Pancreas (tissue), 10 donors: ENCODE data around the gene UGT1A8. TPM values are rescaled to one million over a fixed set of nuclear protein-coding genes. Genes with fewer than 3 reads are reported as not detected.
"Not testable (repeated sequence)": the region's sequence is repeated elsewhere in the genome, so short reads cannot be mapped to it uniquely, and the experiment has no call there.

Experiments used
- ATAC-seq, 4 donors: fragments of 200-7000 bp; cut with Tn5 transposase; one replicate each; pipeline versions ENCODE4 v1.8.0 to v1.9.1; 2020; ENCODE audit warnings: mild to moderate bottlenecking in 4 of 4, moderate library complexity in 4 of 4
- DNase-seq, 6 donors: peaks; one replicate each; pipeline ENCODE4 v3.0.0-alpha.2; 2020
- FAIRE-seq: peaks from 2 replicates; lab custom pipeline; 2012; peaks lifted over from hg19 to GRCh38; lab: Jason Lieb, UNC
- H3K27ac ChIP-seq, 4 donors: fragments of 200-600 bp; sonication (generic); 1 replicate in 3 of 4; 2 replicates in 1 of 4; pipeline versions ENCODE4 v1.5.0 to v1.8.0; 2020
- H3K27me3 ChIP-seq, 4 donors: fragments of 200-600 bp; one replicate each; pipeline ENCODE4 v1.8.0; 2021
- H3K36me3 ChIP-seq, 3 donors: fragments of 200-600 bp; sonication (generic) in 1 of 3; one replicate each; pipeline versions ENCODE4 v1.5.0 to v1.8.0; 2020 to 2021
- H3K4me1 ChIP-seq, 3 donors: fragments of 200-600 bp; one replicate each; pipeline ENCODE4 v1.8.0; 2021
- H3K4me3 ChIP-seq, 4 donors: fragments of 200-600 bp; sonication (generic) in 2 of 4; one replicate each; pipeline versions ENCODE4 v1.5.0 to v1.8.0; 2020 to 2021
- H3K9me3 ChIP-seq, 4 donors: fragments of 200-600 bp; one replicate each; pipeline ENCODE4 v1.8.0; 2021
- WGBS, 2 donors: extraction: QIAGEN DNeasy Blood & Tissue Kit; methylation state at CpG; one replicate each; pipeline ENCODE4 v1.1.7; 2013; 5-methylcytosine and 5-hydroxymethylcytosine counted together
- intact Hi-C, 3 donors: fragments of 100-400 bp; cut with DNase I; formaldehyde crosslinking; loops; one replicate each; pipeline versions ENCODE4 v1.11.1 to v1.14.2; 2022
- polyA plus RNA-seq, 2 donors: library from polyadenylated mRNA; stranded (reverse); fragments of 200-250 nt; gene quantifications; one replicate each; pipeline ENCODE4 v1.2.3, GENCODE V29; 2013
- total RNA-seq, 6 donors: library from RNA; stranded (reverse); fragmentation: NEBNext Ultra II Directional in 4 of 6; extraction: Animal tissue kit (Norgen Biotek cat#: 25700) in 4 of 6; gene quantifications; one replicate each; pipeline versions ENCODE4 v1.2.1 to v1.2.4, GENCODE V29; 2021 to 2023
- TF ChIP-seq, protein P1 (sequence below), 4 donors: fragments of 200-600 bp; sonication (generic) in 3 of 4; IDR thresholded peaks; one replicate each; pipeline versions ENCODE4 v1.5.0 to v1.8.0; 2021; ENCODE audit warnings: antibody characterized with exemption in 4 of 4
- donor health status: healthy with polysubstance abuse.
- donor health status: DM: no; HTN: no; CAD: no; lungs with moderate emphysema.
- donor health status: DM: no; HTN: no; CAD: no.
- donor health status: control.
- donor health status: control.
- donor health status: Bipolar disorder and iron deficiency.
- donor health status: DM: yes; HTN: yes; CAD: no.
- donor health status: DM: no; HTN: no; CAD: no.
- donor health status: DM: no; HTN: no; CAD: no.
- donor health status: DM: yes; HTN: yes; CAD: no.

UGT1A8 gene
- total and polyA plus RNA-seq, 8 donors: 0.12 TPM; not detected in 7

- intact Hi-C loops: no loop called here
Observed at GRCh38 chr2:233584210-233584609, 33.2 kb upstream of the UGT1A8 start.

DNA sequence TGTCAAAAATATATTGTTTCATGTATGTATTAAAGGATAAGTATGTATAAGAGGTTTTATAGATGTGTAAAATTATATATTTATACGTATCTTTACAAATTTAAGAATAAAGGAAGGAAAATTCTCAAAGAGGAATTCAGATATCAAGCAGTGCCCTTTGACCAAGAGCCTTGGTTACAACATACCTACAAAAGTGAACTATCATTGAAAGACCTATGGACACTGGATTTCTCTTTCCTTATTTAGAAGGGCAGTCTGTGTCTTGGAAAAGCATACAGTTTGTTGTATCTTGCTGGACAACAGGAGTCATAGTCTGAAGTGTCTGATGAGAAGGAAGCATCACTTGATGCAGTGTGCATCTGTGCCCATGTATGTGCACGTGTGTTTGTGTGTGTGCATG, 29.0 kb upstream of the UGT1A8 start:
- H3K4me3 ChIP-seq: no peak overlapping the region
- DNase-seq (no peak), ATAC-seq (no peak), FAIRE-seq (no peak)
- H3K4me1 ChIP-seq: no peaks in the 10 kb centered on the region
- no peaks in the 10 kb centered on the region for H3K36me3 ChIP-seq
- H3K9me3 ChIP-seq: no peaks in the 10 kb centered on the region
- no peak overlapping the region for H3K27ac ChIP-seq
- WGBS, 2 donors: 68 to 80% methylated on average over 2 of the region's 2 CpGs
- peaks cover 0 to 6% (median 0%) of the 10 kb centered on the region in 4 donors for H3K27me3 ChIP-seq
- TF ChIP-seq, protein P1, sequence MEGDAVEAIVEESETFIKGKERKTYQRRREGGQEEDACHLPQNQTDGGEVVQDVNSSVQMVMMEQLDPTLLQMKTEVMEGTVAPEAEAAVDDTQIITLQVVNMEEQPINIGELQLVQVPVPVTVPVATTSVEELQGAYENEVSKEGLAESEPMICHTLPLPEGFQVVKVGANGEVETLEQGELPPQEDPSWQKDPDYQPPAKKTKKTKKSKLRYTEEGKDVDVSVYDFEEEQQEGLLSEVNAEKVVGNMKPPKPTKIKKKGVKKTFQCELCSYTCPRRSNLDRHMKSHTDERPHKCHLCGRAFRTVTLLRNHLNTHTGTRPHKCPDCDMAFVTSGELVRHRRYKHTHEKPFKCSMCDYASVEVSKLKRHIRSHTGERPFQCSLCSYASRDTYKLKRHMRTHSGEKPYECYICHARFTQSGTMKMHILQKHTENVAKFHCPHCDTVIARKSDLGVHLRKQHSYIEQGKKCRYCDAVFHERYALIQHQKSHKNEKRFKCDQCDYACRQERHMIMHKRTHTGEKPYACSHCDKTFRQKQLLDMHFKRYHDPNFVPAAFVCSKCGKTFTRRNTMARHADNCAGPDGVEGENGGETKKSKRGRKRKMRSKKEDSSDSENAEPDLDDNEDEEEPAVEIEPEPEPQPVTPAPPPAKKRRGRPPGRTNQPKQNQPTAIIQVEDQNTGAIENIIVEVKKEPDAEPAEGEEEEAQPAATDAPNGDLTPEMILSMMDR (IDR thresholded peaks at IDR 0.05): no peak
- intact Hi-C loops: no loop called here

More at GRCh38 chr2:233584210-233584609, 33.2 kb upstream of the UGT1A8 start:
- Histone ChIP-seq H3K27ac (no peak overlapping the region), H3K4me1 (no peaks in the 10 kb centered on the region), H3K4me3 (no peak overlapping the region), H3K36me3 (no peaks in the 10 kb centered on the region), H3K9me3 (no peaks in the 10 kb centered on the region), H3K27me3 (peaks cover 0 to 6% (median 0%) of the 10 kb centered on the region in 4 donors)
- FAIRE-seq (no peak), ATAC-seq (no peak), DNase-seq (no peak)
- TF ChIP-seq, protein P1 (IDR thresholded peaks at IDR 0.05): no peak
- WGBS, 2 donors: 61 to 62% methylated on average over 1 of the region's 1 CpG

DNA sequence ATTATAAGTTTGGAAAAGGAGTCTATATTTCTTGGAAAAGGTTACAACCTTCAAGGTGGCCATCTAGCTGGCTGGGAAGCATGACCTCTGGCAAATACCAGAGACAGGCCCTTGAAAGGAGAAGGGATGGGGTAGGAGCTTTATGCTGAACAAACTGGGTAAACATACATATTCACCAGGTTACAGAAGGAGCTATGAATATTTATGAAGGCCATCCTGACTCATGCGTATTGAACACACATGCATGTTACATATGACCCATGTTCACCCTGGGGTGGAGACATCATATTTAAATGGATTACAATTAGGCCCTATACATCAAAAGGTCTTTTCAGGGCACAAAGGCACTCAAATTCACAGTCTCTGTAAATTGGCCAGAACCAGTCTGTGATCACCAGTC, 24.7 kb upstream of the UGT1A8 start:
- H3K4me3 ChIP-seq, FAIRE-seq, H3K4me1 ChIP-seq, H3K27ac ChIP-seq, H3K27me3 ChIP-seq, ATAC-seq, DNase-seq, H3K36me3 ChIP-seq, H3K9me3 ChIP-seq, intact Hi-C loops: not testable (repeated sequence)
- WGBS, 2 donors: 93 to 95% methylated on average over 1 of the region's 1 CpG

DNA sequence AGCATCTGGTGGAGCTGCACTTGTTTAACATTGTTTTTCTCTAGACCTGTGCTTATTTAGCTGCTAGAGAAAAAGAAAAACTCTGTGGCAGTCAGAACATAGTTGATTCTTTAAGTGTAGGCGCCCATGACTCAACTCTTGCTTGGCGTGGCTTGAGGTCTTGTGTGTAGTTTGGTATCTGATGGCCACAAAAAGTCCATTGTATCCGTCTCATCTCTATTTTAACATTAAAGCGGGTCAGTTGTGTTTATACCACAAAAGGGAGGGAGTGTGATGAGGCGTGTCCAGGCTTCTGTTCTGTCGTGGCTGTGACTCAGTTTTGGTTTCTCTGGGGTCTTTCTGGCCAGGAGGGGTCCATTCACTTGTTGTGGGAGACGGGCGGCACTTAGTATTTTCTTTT, 24.2 kb upstream of the UGT1A8 start:
- Histone ChIP-seq H3K4me1 (no peaks in the 10 kb centered on the region), H3K36me3 (no peaks in the 10 kb centered on the region), H3K4me3 (no peak overlapping the region), H3K27me3 (no peaks in the 10 kb centered on the region), H3K27ac (no peak overlapping the region), H3K9me3 (no peaks in the 10 kb centered on the region)
- ATAC-seq: no peak
- DNase-seq: no peak
- 77 to 80% methylated on average over 8 of the region's 8 CpGs for WGBS, 2 donors
- TF ChIP-seq, protein P1 (IDR thresholded peaks at IDR 0.05): no peak
- intact Hi-C loops: no loop called here
- no peak for FAIRE-seq

- intact Hi-C loops: no loop called here
- Histone ChIP-seq H3K9me3 (no peaks in the 10 kb centered on the region), H3K4me3 (no peak overlapping the region), H3K27ac (no peak overlapping the region), H3K36me3 (no peaks in the 10 kb centered on the region), H3K4me1 (no peaks in the 10 kb centered on the region), H3K27me3 (no peaks in the 10 kb centered on the region)
- WGBS, 2 donors: 38 to 58% methylated on average over 1 of the region's 1 CpG
- ATAC-seq (no peak), FAIRE-seq (no peak), DNase-seq (no peak)
- TF ChIP-seq, protein P1 (IDR thresholded peaks at IDR 0.05): no peak
Observed at GRCh38 chr2:233597522-233597921, 19.9 kb upstream of the UGT1A8 start.
